Pancreas (tissue), 10 donors: ENCODE measurements around the gene SNRNP27. TPM values are rescaled to one million over a fixed set of nuclear protein-coding genes. Genes with fewer than 3 reads are reported as not detected.
A peak's percentile ranks its signal among the peaks of the same experiment; 100 is the strongest.

Source experiments
- ATAC-seq, 4 donors: fragments of 200-7000 bp; cut with Tn5 transposase; one replicate each; pipeline versions ENCODE4 v1.8.0 to v1.9.1; 2020; ENCODE audit warnings: mild to moderate bottlenecking in 4 of 4, moderate library complexity in 4 of 4
- DNase-seq, 6 donors: peaks; one replicate each; pipeline ENCODE4 v3.0.0-alpha.2; 2020
- FAIRE-seq: peaks from 2 replicates; lab custom pipeline; 2012; peaks lifted over from hg19 to GRCh38; lab: Jason Lieb, UNC
- H3K27ac ChIP-seq, 4 donors: fragments of 200-600 bp; sonication (generic); 1 replicate in 3 of 4; 2 replicates in 1 of 4; pipeline versions ENCODE4 v1.5.0 to v1.8.0; 2020
- H3K27me3 ChIP-seq, 4 donors: fragments of 200-600 bp; one replicate each; pipeline ENCODE4 v1.8.0; 2021
- H3K36me3 ChIP-seq, 3 donors: fragments of 200-600 bp; sonication (generic) in 1 of 3; one replicate each; pipeline versions ENCODE4 v1.5.0 to v1.8.0; 2020 to 2021
- H3K4me1 ChIP-seq, 3 donors: fragments of 200-600 bp; one replicate each; pipeline ENCODE4 v1.8.0; 2021
- H3K4me3 ChIP-seq, 4 donors: fragments of 200-600 bp; sonication (generic) in 2 of 4; one replicate each; pipeline versions ENCODE4 v1.5.0 to v1.8.0; 2020 to 2021
- H3K9me3 ChIP-seq, 4 donors: fragments of 200-600 bp; one replicate each; pipeline ENCODE4 v1.8.0; 2021
- CTCF ChIP-seq, 4 donors: fragments of 200-600 bp; sonication (generic) in 3 of 4; IDR thresholded peaks; one replicate each; pipeline versions ENCODE4 v1.5.0 to v1.8.0; 2021; ENCODE audit warnings: antibody characterized with exemption in 4 of 4
- WGBS, 2 donors: extraction: QIAGEN DNeasy Blood & Tissue Kit; methylation state at CpG; one replicate each; pipeline ENCODE4 v1.1.7; 2013; 5-methylcytosine and 5-hydroxymethylcytosine counted together
- intact Hi-C, 3 donors: fragments of 100-400 bp; cut with DNase I; formaldehyde crosslinking; loops; one replicate each; pipeline versions ENCODE4 v1.11.1 to v1.14.2; 2022
- polyA plus RNA-seq, 2 donors: library from polyadenylated mRNA; stranded (reverse); fragments of 200-250 nt; gene quantifications; one replicate each; pipeline ENCODE4 v1.2.3, GENCODE V29; 2013
- total RNA-seq, 6 donors: library from RNA; stranded (reverse); fragmentation: NEBNext Ultra II Directional in 4 of 6; extraction: Animal tissue kit (Norgen Biotek cat#: 25700) in 4 of 6; gene quantifications; one replicate each; pipeline versions ENCODE4 v1.2.1 to v1.2.4, GENCODE V29; 2021 to 2023
- donor health status: healthy with polysubstance abuse.
- donor health status: DM: no; HTN: no; CAD: no; lungs with moderate emphysema.
- donor health status: DM: no; HTN: no; CAD: no.
- donor health status: control.
- donor health status: control.
- donor health status: Bipolar disorder and iron deficiency.
- donor health status: DM: yes; HTN: yes; CAD: no.
- donor health status: DM: no; HTN: no; CAD: no.
- donor health status: DM: no; HTN: no; CAD: no.
- donor health status: DM: yes; HTN: yes; CAD: no.

Gene SNRNP27
- total and polyA plus RNA-seq, 8 donors, result 8.3 to 27.9 (median 13.1) TPM

GRCh38 chr2:69907216-69907615 is 13.5 kb downstream of the SNRNP27 start:
- Histone ChIP-seq H3K4me1 (no peaks in the 10 kb centered on the region), H3K36me3 (peaks cover 0 to 28% (median 0%) of the 10 kb centered on the region in 3 donors)
- ATAC-seq, result no peak

DNA sequence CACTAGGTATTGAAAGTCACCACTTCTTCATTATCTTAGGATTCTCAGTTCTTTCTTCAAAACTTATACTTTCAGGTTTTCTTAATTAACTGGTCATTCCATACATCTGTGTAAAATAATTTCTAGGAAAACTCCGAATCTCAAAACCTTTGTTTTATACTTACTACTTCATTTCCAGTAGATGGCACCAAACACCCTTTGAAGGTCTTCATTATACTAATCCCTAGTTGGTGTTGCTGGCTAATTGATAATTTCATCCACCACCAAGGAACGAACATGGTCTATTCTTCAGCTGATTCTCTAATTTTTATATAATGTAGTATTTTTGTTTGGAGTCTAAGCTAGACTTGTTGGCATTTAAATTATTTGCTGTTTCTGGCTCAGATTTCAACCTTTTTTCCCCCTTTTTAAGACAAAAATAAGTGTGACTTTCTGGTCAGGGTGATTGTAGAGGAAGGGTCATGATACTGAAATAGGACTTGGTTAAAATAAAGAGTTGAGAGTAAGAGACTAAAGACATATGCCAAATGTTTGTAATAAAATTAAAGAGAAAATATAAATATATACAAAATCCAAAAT is 18.3 kb downstream of the SNRNP27 start:
- WGBS, 2 donors, result 4% methylated on average over 2 of the region's 2 CpGs
- H3K4me1 ChIP-seq, result peaks cover 0 to 8% (median 2%) of the 10 kb centered on the region in 3 donors
- DNase-seq (no peak), FAIRE-seq (peak; percentile 93), ATAC-seq (no peak)
- H3K36me3 ChIP-seq, result peaks cover 0 to 7% (median 0%) of the 10 kb centered on the region in 3 donors
- no peak overlapping the region for H3K4me3 ChIP-seq
- intact Hi-C loops, result loop anchor here in 2 of 3 donors (5.0 to 10.0 kb wide), 2 partner anchors 233 to 235 kb away; no protein-coding TSS in a partner anchor
- no peaks in the 10 kb centered on the region for H3K27me3 ChIP-seq
- peak overlapping the region in 2 of 4 donors; percentile 4 to 27 for H3K27ac ChIP-seq
- no peaks in the 10 kb centered on the region for H3K9me3 ChIP-seq
- TF ChIP-seq CTCF (IDR thresholded peaks at IDR 0.05), result peak in 2 of 4 donors; percentile 29 to 34

More at GRCh38 chr2:69907216-69907615, 13.5 kb downstream of the SNRNP27 start:
- no peaks in the 10 kb centered on the region for H3K9me3 ChIP-seq
- H3K27ac ChIP-seq, result no peak overlapping the region
- H3K4me3 ChIP-seq, result no peak overlapping the region
- TF ChIP-seq CTCF (IDR thresholded peaks at IDR 0.05), result no peak
- no peaks in the 10 kb centered on the region for H3K27me3 ChIP-seq
- FAIRE-seq (no peak), DNase-seq (no peak)
- intact Hi-C loops, result no loop called here

DNA sequence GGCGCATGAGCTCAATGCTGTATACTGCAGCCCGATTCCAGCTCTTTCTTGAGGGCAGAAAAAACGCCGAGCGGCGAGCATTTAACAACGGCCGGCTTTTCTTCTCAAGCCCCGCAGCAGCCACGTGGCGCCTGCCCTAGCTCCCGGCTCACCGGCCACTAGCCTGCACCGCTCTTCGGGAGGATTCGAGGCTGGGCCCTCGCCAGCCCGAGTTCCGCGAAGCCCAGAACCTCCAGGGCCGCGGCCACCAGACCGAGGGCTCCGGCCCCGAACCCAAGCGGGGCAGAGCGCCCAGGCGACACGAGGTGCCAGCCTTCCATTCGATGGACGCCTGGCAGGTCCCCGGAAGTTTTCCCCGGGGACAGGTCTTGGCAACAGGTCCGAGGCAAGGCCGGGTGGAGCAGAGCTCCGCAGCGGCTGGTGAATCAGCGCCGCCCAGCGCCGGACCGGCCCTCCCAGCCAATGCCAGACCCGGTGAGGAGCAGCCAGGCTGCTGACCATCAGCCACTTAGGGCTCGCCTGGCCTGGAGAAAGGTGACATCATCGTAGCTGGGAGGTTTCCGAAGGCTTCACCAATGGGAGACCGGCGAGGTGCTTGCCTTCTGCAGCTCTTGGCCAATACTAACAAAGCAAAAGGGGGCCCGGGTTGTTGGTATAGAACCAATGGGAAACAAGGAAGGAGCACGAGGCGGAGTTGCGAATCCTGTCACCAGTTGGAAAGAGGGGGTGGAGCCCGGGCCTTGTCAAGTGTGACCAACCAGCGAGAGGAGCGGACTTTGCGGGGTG is 20.6 kb downstream of the SNRNP27 start:
- ATAC-seq (peak; percentile 86 to 91 (median 88)), FAIRE-seq (peak; percentile 98), DNase-seq (peak; percentile 96 to 100 (median 100))
- peak overlapping the region; percentile 93 to 100 (median 97) for H3K27ac ChIP-seq
- no peak for TF ChIP-seq CTCF (IDR thresholded peaks at IDR 0.05)
- peaks cover 0 to 7% (median 0%) of the 10 kb centered on the region in 3 donors for H3K36me3 ChIP-seq
- WGBS, 2 donors, result 0% methylated on average over 49 to 56 of the region's 56 CpGs
- H3K4me3 ChIP-seq, result peak overlapping the region; percentile 29 to 72 (median 52)
- intact Hi-C loops, result loop anchor here in 2 of 3 donors (5.0 to 10.0 kb wide), 2 partner anchors 230 to 233 kb away; no protein-coding TSS in a partner anchor
- peaks cover 0 to 8% (median 2%) of the 10 kb centered on the region in 3 donors for H3K4me1 ChIP-seq
- H3K27me3 ChIP-seq, result no peaks in the 10 kb centered on the region
- no peaks in the 10 kb centered on the region for H3K9me3 ChIP-seq

DNA sequence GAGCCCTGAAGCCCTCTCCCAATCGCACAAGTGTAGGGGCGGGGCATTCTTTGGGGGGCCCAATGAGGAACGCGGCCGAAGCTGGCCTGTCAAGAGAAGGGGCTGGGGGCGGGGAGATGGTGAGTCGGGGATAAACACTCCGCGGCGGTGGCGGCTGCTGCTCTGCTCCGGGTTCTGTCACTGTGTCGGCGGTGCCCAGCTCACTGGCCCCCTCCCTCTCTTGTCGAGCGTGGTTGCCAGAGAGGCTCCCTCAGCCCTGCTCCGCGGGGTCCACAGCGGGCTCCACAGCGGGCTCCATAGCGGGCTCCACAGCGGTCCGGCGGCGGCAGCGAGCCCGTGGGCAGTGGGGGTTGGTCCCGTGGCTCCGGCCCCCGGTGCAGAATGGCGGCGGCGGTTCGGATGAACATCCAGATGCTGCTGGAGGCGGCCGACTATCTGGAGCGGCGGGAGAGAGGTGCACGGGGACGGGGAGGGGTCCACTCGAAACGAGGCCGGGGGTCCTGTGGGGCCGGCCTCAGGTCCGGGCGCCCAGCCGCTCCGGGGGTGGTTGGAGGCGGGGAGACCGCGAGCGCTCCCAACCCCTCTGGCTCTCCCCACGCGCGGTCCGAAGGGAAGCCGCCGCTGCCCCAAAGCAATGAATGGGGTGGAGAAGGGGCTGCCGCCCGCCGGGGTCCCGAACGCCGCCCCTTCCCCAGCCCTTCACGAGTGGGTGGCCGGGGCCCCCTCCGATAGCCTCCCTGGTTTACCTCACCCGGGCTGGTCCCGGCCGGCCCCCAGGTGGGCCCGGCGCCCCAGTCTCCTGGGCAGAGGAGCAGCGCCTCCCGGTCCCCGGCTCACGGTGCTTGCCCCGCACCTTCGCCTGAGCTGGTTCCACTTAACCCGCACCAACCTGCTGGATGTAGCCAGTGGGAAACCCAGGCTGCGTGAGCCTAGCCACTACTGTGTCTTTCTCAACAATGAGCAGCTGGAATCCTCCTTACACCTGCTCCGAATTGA is 21.5 kb downstream of the SNRNP27 start, which contains the start of gene MXD1:
Gene MXD1, plus strand, starts transcription at position 160 of the 996 bp plus-strand sequence. Its CDS starts 222 bp downstream, at position 382.
- intact Hi-C loops, result loop anchor here in 2 of 3 donors (5.0 to 10.0 kb wide), 2 partner anchors 230 to 232 kb away; no protein-coding TSS in a partner anchor
- FAIRE-seq, result no peak
- peaks cover 0 to 3% (median 0%) of the 10 kb centered on the region in 3 donors for H3K36me3 ChIP-seq
- 0 to 1% methylated on average over 69 to 81 of the region's 81 CpGs for WGBS, 2 donors
- no peaks in the 10 kb centered on the region for H3K27me3 ChIP-seq
- DNase-seq, result peak in 5 of 6 donors; percentile 16 to 100 (median 48)
- peaks cover 0 to 8% (median 2%) of the 10 kb centered on the region in 3 donors for H3K4me1 ChIP-seq
- no peaks in the 10 kb centered on the region for H3K9me3 ChIP-seq
- ATAC-seq, result peak; percentile 1 to 92 (median 44)
- TF ChIP-seq CTCF (IDR thresholded peaks at IDR 0.05), result no peak
- peak within 1 kb of the TSS; percentile 93 to 100 (median 97) for H3K27ac ChIP-seq
- peak within 1 kb of the TSS; percentile 62 to 95 (median 70) for H3K4me3 ChIP-seq
